HL-60/S4 (cell line): Measurements from ENCODE around the gene SLC51A.

ENCODE experiments used
- in situ Hi-C: fragments of 300-500 bp; cut with MboI; formaldehyde crosslinking; loops from 2 replicates; pipeline ENCODE4 v1.14.3; 2022; ENCODE audit warnings: low sequenced_read_pairs

Gene SLC51A

GRCh38 chr3:196273655-196274054, 57.3 kb downstream of the SLC51A start:
- in situ Hi-C loops: no loop called here

- in situ Hi-C loops: no loop called here
Measured at GRCh38 chr3:196274585-196274984, 58.3 kb downstream of the SLC51A start.

GRCh38 chr3:196275126-196275525, 58.8 kb downstream of the SLC51A start:
- in situ Hi-C loops: no loop called here

GRCh38 chr3:196280689-196281440, 64.5 kb downstream of the SLC51A start:
- in situ Hi-C loops: no loop called here

GRCh38 chr3:196281962-196282361, 65.6 kb downstream of the SLC51A start:
- in situ Hi-C loops: no loop called here
